Erythroblast (primary cell): ENCODE results near the gene MOV10.

Source experiments
- GATA1 ChIP-seq: IDR thresholded peaks from 2 replicates; pipeline ENCODE4 v1.6.1; 2011; ENCODE audit warnings: low read depth, mild to moderate bottlenecking, control low read depth, low read length, moderate library complexity
- POLR2A ChIP-seq: IDR thresholded peaks from 2 replicates; pipeline ENCODE4 v1.6.1; 2011; ENCODE audit warnings: mild to moderate bottlenecking, low read length

DNA sequence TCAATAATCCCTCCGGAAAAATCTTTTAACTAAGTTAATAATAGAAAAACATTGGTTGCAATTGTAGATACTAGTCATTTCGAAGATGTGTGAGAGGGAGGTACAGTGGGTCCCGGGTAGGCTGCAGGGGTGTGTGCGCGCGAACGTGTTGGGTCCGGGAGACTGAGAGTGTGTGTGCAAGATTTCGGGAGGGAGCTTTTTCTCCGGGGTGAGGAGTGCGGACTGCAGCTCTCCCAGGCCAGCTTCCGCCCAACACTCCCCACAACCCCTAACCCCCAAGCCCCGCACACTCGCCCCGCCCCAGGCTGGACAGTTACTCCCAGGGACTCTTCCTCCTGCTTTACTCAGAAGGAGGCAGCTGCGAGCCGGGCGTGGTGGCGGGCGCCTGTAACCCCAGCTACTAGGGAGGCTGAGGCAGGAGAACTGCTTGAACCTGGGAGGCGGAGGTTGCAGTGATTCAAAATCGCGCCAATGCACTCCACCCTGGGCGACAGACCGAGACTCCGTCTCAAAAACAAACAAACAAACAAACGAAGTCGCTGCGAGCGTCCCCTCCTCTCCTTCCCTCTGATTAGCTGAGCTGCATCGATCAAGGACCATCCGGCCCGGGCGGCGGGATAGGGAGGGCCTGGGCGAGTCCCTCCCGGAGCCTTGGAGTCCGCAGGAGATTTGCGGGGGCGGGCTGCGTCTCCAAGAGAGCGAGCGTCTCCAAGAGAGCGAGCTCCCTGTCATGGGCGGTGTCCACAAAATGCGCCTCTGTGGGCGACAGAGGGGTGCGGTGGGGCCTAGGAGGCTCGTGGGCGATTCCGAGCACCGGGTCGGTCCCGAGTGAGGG, 68.9 kb downstream of the MOV10 start:
- TF ChIP-seq POLR2A (no peak), GATA1 (no peak)
